Fibroblast of mammary gland (primary cell): ENCODE data around the gene ATXN2L.
"Not testable (repeated sequence)": the region's sequence is repeated elsewhere in the genome, so short reads cannot be mapped to it uniquely, and the experiment has no call there.

Source experiments
- DNase-seq: peaks from one replicate; pipeline ENCODE4 v3.0.0-alpha.2; 2010; ENCODE audit warnings: low read depth
- H3K4me3 ChIP-seq: 2 replicates; pipeline ENCODE4 v1.5.1; 2011; ENCODE audit warnings: low read depth, mild to moderate bottlenecking, low read length, moderate library complexity; ENCODE audit not compliant: control insufficient read depth
- TF ChIP-seq, protein P1 (sequence below): conservative IDR thresholded peaks from 2 replicates; pipeline ENCODE4 v1.5.1; 2011; ENCODE audit warnings: low read depth, low read length, inconsistent platforms; ENCODE audit not compliant: control insufficient read depth, insufficient read depth

ATXN2L gene

DNA sequence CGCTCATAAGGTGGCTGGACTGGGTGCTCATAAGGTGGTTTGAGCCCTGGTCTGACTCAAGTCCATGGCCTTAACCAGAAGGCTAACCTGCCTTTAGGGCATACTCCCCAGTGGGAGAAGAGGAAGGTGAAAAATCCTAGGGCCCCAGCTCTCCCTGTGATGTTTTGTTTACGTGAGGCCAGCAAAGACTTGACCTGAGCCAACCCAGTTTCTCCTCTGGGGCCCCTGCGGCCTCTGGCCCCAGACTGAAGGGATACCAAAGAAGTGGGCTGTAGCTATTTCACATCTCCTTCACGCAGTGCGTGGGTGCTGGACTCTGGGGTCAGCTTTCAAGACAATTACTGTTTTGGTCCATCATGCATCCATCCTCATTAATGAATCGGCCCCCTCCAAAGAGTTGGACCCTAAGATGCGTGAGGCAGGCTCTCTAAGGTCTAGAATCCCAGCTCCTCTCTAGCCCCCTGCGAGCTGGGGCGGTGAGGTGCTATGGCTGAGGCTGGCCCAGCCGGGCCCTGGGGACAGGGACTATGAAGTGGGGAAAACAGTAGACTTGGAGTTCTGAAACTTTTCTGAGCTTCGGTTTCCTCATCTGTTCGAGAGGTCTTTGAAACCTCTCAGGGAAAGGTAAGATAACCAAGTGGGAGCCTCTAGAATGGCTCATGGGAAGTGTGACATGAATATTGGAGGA, 42.3 kb downstream of the ATXN2L start:
- H3K4me3 ChIP-seq: peak overlapping the region; percentile 80
- no peak for DNase-seq
- TF ChIP-seq, protein P1, sequence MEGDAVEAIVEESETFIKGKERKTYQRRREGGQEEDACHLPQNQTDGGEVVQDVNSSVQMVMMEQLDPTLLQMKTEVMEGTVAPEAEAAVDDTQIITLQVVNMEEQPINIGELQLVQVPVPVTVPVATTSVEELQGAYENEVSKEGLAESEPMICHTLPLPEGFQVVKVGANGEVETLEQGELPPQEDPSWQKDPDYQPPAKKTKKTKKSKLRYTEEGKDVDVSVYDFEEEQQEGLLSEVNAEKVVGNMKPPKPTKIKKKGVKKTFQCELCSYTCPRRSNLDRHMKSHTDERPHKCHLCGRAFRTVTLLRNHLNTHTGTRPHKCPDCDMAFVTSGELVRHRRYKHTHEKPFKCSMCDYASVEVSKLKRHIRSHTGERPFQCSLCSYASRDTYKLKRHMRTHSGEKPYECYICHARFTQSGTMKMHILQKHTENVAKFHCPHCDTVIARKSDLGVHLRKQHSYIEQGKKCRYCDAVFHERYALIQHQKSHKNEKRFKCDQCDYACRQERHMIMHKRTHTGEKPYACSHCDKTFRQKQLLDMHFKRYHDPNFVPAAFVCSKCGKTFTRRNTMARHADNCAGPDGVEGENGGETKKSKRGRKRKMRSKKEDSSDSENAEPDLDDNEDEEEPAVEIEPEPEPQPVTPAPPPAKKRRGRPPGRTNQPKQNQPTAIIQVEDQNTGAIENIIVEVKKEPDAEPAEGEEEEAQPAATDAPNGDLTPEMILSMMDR: no peak

DNA sequence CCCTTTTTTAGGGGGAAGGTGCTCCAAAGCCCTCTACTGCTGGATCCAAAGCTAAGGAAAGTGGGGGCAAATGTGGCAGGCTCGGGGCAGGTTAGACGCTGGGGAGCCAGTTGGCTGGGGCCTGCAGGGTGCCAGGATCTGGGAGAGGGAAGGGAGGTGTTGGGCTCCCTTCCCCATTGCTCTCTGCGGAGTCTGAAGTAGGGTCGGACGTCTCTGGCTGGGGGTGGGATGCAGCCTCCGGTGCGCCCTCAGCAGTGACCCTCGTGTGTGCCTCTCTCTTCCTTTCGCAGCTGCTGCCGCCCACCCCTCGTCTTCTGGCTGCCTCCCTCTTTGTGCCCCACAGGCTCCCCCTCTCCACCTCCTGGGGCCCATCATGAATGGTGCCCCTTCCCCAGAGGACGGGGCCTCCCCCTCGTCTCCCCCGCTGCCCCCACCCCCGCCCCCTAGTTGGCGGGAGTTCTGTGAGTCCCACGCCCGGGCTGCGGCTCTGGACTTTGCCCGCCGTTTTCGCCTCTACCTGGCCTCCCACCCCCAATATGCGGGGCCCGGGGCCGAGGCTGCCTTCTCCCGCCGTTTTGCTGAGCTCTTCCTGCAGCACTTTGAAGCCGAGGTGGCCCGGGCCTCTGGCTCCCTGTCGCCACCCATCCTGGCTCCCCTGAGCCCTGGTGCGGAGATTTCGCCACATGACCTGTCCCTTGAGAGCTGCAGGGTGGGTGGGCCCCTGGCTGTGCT, 43.1 kb downstream of the ATXN2L start:
- no peak overlapping the region for H3K4me3 ChIP-seq
- TF ChIP-seq, protein P1: no peak
- no peak for DNase-seq

GRCh38 chr16:28866454-28866804, 43.6 kb downstream of the ATXN2L start:
- H3K4me3 ChIP-seq: no peak overlapping the region
- DNase-seq: no peak
- TF ChIP-seq, protein P1: no peak

DNA sequence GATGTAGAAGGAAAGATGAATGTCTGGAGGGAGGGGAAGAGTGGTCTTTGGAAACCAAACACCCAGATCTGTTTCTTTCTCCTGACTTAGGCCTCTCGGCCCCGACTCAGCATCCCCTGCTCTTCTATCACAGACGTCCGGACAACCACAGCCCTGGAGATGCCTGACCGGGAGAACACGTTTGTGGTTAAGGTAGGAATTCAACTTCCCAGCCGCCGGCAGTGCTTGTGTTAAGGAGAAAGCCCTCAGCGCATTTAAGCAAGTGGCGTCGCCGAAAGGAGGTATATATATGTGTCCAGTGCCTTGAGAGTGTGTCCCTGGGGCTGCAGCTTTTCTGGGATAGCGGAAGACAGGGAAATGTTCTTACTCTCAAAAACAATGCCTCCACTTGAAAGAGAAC, 44.4 kb downstream of the ATXN2L start:
- no peak for DNase-seq
- TF ChIP-seq, protein P1: no peak
- H3K4me3 ChIP-seq: no peak overlapping the region

DNA sequence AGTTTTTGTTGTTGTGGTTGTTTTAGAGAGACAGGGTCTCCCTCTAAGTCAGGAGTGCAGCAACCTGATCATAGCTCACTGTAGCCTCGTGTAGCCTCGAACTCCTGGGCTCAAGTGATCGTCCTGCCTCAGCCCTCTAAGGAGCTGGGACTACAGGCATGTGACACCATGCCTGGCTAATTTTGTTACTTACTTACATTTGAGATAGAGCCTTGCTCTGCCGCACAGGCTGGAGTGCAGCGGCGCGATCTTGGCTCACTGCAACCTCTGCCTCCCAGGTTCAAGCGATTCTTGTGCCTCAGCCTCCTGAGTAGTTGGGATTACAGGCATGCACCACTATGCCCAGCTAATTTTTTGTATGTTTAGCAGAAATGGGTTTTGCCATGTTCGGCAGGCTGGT, 44.8 kb downstream of the ATXN2L start:
- not testable (repeated sequence) for DNase-seq, H3K4me3 ChIP-seq

GRCh38 chr16:28869201-28869600, 46.4 kb downstream of the ATXN2L start:
- no peak for DNase-seq
- no peak overlapping the region for H3K4me3 ChIP-seq
- TF ChIP-seq, protein P1: no peak

DNA sequence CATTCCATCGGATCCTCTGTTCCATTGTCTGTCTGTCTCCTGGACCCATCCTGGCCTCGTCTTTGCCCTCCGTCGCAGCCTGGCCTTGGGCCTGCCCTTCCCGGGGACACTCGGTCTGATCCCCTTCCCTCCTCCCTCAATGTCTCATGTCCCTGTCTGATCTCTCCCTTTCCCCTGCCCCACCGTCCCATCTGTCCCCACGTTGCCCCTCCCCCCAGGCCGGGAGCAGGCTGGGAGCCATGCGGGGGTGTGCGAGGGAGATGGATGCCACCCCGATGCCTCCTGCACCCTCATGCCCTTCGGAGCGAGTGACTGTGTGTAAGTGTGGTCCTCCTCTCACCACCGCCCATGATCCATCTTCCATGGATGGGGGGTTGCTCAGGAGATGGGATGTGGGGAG, 50.2 kb downstream of the ATXN2L start:
- DNase-seq: no peak
- TF ChIP-seq, protein P1: no peak
- H3K4me3 ChIP-seq: no peak overlapping the region
